Natural killer cell (primary cell): ENCODE data around the gene FSTL4. TPM values are rescaled to one million over a fixed set of nuclear protein-coding genes. Genes with fewer than 3 reads are reported as not detected.

Source experiments
- ATAC-seq, 3 donors: fragments of 150-1000 bp in 2 of 3; fragments of 200-7000 bp in 1 of 3; cut with Tn5 transposase; 1 replicate in 1 of 3; 2 replicates in 2 of 3; pipeline ENCODE4 v1.10.0; 2021; ENCODE audit warnings: mild to moderate bottlenecking in 2 of 3, moderate library complexity in 2 of 3
- DNase-seq, 2 donors: peaks; one replicate each; pipeline versions ENCODE4 v3.0.0 to v3.0.0-alpha.2; 2013 to 2021; ENCODE audit warnings: mixed read lengths in 1 of 2
- H3K27ac ChIP-seq: one replicate; pipeline ENCODE4 v1.5.1; 2013; ENCODE audit warnings: mild to moderate bottlenecking, low read length
- H3K27me3 ChIP-seq: one replicate; pipeline ENCODE4 v1.6.1; 2013; ENCODE audit warnings: low read length; ENCODE audit not compliant: control insufficient read depth, insufficient read depth
- H3K36me3 ChIP-seq: one replicate; pipeline ENCODE4 v1.6.1; 2013; ENCODE audit warnings: low read length; ENCODE audit not compliant: control insufficient read depth, insufficient read depth
- H3K4me1 ChIP-seq: one replicate; pipeline ENCODE4 v1.6.1; 2013; ENCODE audit warnings: low read length; ENCODE audit not compliant: control insufficient read depth, insufficient read depth
- H3K4me3 ChIP-seq: one replicate; pipeline ENCODE4 v1.5.1; 2013; ENCODE audit warnings: low read length
- H3K9me3 ChIP-seq: one replicate; pipeline ENCODE4 v1.6.1; 2013; ENCODE audit warnings: low read length; ENCODE audit not compliant: control insufficient read depth, insufficient read depth
- H3K27ac Mint-ChIP-seq, 2 donors: one replicate each; pipeline ENCODE4 v1.8.0; 2022; ENCODE audit warnings: mild to moderate bottlenecking in 2 of 2, mixed read lengths in 2 of 2, moderate library complexity in 1 of 2
- H3K27me3 Mint-ChIP-seq, 2 donors: one replicate each; pipeline ENCODE4 v1.8.0; 2022; ENCODE audit warnings: low read depth in 2 of 2, mixed read lengths in 2 of 2
- H3K36me3 Mint-ChIP-seq: one replicate; pipeline ENCODE4 v1.8.0; 2022; ENCODE audit warnings: mixed read lengths
- H3K4me1 Mint-ChIP-seq, 2 donors: one replicate each; pipeline ENCODE4 v1.8.0; 2022; ENCODE audit warnings: mixed read lengths in 2 of 2
- H3K4me3 Mint-ChIP-seq: one replicate; pipeline ENCODE4 v1.8.0; 2022; ENCODE audit warnings: mild to moderate bottlenecking, moderate library complexity, mixed read lengths
- H3K9me3 Mint-ChIP-seq, 2 donors: one replicate each; pipeline ENCODE4 v1.8.0; 2022; ENCODE audit warnings: mixed read lengths in 2 of 2
- WGBS: methylation state at CpG from one replicate; pipeline ENCODE4 v1.1.7; 2013; ENCODE audit warnings: missing lambda C conversion rate; ENCODE audit not compliant: insufficient coverage; 5-methylcytosine and 5-hydroxymethylcytosine counted together
- intact Hi-C: fragments of 100-400 bp; cut with micrococcal nuclease; formaldehyde crosslinking; loops from one replicate; pipeline ENCODE4 v1.14.2; 2022
- total RNA-seq, 4 donors: library from RNA; stranded (reverse); fragments of 120-200 nt in 1 of 4; gene quantifications; one replicate each; pipeline versions ENCODE4 v1.2.3 to v1.2.4, GENCODE V29; 2013 to 2022
- TF ChIP-seq, protein P1 (sequence below): fragments of 200-600 bp; IDR thresholded peaks from one replicate; pipeline ENCODE4 v1.8.0; 2022; ENCODE audit warnings: antibody characterized with exemption

Gene FSTL4
- total RNA-seq, 3 donors from 2014 or later (not counting 1 experiment from before 2014, with no cell fraction given): 0.11 to 0.75 (median 0.55) TPM

DNA sequence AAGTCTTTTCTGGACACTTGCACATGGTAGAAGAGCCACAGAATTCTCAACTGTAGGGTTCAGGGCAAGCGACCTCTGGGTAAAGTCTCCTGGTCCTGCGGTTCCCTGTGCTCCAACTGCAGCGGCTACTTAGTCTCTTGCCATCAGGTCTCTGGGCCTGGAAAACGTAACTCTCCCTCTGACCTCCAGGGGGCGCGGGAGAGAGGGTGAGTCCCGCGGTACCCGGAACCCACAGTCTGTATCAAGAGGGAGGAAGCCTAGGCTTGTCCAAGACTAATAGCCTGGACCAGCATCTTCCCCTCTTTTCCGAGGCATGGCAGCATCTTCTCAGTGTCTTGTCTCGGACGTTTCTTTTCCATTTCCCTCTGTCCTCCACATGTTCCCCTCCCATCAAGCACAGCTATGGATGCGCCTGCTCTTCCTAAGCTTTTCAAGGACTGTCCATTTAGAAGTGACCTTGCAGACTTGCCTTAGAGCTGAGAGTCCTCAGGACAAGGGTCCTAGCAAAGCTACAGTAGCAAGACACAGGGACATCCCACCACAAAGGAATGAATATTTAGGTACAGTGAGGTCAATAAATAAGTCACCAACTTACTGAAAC lies 59.3 kb downstream of the FSTL4 start:
- H3K36me3 ChIP-seq: no peaks in the 10 kb centered on the region
- no peaks in the 10 kb centered on the region for H3K4me1 ChIP-seq
- no peak overlapping the region for H3K27ac ChIP-seq
- Mint-ChIP-seq H3K4me3 (no peak overlapping the region), H3K9me3 (no peaks in the 10 kb centered on the region), H3K4me1 (peaks cover 0 to 4% of the 10 kb centered on the region in 2 donors), H3K27ac (no peak overlapping the region), H3K36me3 (no peaks in the 10 kb centered on the region), H3K27me3 (peaks cover 6 to 35% of the 10 kb centered on the region in 2 donors)
- H3K9me3 ChIP-seq: no peaks in the 10 kb centered on the region
- TF ChIP-seq, protein P1, sequence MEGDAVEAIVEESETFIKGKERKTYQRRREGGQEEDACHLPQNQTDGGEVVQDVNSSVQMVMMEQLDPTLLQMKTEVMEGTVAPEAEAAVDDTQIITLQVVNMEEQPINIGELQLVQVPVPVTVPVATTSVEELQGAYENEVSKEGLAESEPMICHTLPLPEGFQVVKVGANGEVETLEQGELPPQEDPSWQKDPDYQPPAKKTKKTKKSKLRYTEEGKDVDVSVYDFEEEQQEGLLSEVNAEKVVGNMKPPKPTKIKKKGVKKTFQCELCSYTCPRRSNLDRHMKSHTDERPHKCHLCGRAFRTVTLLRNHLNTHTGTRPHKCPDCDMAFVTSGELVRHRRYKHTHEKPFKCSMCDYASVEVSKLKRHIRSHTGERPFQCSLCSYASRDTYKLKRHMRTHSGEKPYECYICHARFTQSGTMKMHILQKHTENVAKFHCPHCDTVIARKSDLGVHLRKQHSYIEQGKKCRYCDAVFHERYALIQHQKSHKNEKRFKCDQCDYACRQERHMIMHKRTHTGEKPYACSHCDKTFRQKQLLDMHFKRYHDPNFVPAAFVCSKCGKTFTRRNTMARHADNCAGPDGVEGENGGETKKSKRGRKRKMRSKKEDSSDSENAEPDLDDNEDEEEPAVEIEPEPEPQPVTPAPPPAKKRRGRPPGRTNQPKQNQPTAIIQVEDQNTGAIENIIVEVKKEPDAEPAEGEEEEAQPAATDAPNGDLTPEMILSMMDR: peak; percentile 62
- ATAC-seq: peak; percentile 57 to 72 (median 70)
- peak; percentile 23 to 67 for DNase-seq
- no peaks in the 10 kb centered on the region for H3K27me3 ChIP-seq
- intact Hi-C loops: no loop called here
- WGBS: 36% methylated on average over 13 of the region's 13 CpGs
- H3K4me3 ChIP-seq: no peak overlapping the region

DNA sequence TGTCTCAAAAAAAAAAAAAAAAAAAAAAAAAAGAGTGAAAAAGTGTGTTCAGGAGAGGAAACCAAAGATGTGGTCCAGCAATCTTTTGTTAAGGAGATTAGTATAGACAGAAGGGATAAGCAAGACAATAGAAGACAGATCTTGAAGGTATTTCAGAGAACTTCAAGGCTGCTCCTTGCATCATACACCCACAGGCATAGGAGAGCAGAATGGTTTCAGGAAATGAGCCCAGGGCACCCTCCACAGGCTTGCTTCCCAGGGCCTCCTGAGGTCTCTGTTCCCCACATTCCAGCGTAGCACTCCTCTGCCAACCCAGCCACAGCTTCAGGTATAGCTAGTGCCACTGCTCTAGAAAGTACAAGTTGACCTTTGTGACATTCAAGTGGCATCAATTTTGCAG lies 65.8 kb downstream of the FSTL4 start:
- intact Hi-C loops: no loop called here
- no peak for DNase-seq
- TF ChIP-seq, protein P1: no peak
- 83% methylated on average over 1 of the region's 1 CpG for WGBS
- Mint-ChIP-seq H3K4me1 (no peaks in the 10 kb centered on the region), H3K4me3 (no peak overlapping the region), H3K27ac (no peak overlapping the region), H3K27me3 (peaks cover 22 to 56% of the 10 kb centered on the region in 2 donors), H3K36me3 (no peaks in the 10 kb centered on the region), H3K9me3 (no peaks in the 10 kb centered on the region)
- Histone ChIP-seq H3K4me3 (no peak overlapping the region), H3K36me3 (no peaks in the 10 kb centered on the region), H3K9me3 (no peaks in the 10 kb centered on the region), H3K27ac (no peak overlapping the region), H3K27me3 (peaks cover 6% of the 10 kb centered on the region), H3K4me1 (no peaks in the 10 kb centered on the region)
- ATAC-seq: no peak

DNA sequence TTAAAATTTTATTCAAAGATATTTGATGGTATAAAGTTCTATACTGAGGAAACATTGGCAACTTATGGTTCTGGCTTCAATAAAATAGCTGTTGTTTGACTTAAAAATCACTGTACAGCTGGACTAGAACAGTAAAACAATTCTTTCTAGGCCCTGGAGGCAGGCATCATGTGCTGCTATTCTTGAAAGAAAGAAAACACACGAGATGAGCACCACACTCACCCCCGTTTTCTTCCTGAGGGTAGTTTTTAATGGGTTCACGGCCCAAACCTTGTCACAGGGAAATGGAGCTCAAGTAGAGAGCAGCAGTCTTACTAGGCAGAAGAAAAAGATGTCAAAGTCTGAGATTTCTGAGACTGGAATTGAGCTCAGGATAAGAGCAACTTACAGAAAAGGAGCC lies 68.0 kb downstream of the FSTL4 start:
- Histone ChIP-seq H3K36me3 (no peaks in the 10 kb centered on the region), H3K4me3 (no peak overlapping the region), H3K9me3 (no peaks in the 10 kb centered on the region), H3K27me3 (peaks cover 8% of the 10 kb centered on the region), H3K4me1 (no peaks in the 10 kb centered on the region), H3K27ac (no peak overlapping the region)
- H3K9me3 Mint-ChIP-seq: no peaks in the 10 kb centered on the region
- no peaks in the 10 kb centered on the region for H3K4me1 Mint-ChIP-seq
- no peak overlapping the region for H3K27ac Mint-ChIP-seq
- DNase-seq (no peak), ATAC-seq (no peak)
- TF ChIP-seq, protein P1: no peak
- H3K36me3 Mint-ChIP-seq: no peaks in the 10 kb centered on the region
- intact Hi-C loops: no loop called here
- H3K27me3 Mint-ChIP-seq: peaks cover 26 to 55% of the 10 kb centered on the region in 2 donors
- H3K4me3 Mint-ChIP-seq: no peak overlapping the region
- 83% methylated on average over 3 of the region's 3 CpGs for WGBS

DNA sequence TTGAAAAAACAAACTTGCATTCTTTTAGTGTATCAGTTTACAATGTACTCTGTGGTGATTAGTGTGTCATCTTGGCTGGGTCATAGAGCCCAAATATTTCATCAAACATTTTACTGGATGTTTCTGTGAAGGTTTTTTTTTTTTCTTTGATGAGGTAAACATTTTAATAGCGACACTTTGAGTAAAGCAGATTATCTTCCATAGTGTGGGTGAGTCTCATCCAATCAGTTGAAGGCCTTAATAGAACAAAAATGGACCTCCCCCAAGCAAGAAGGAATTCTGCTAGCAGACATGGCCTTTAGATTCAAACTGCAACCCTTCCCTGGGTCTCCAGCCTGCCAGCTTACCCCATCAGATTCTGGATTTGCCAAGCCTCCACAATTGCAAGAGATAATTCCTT lies 72.5 kb downstream of the FSTL4 start:
- Histone ChIP-seq H3K27ac (no peak overlapping the region), H3K36me3 (no peaks in the 10 kb centered on the region), H3K4me1 (no peaks in the 10 kb centered on the region), H3K27me3 (peaks cover 4% of the 10 kb centered on the region), H3K9me3 (no peaks in the 10 kb centered on the region), H3K4me3 (no peak overlapping the region)
- DNase-seq: no peak
- no peaks in the 10 kb centered on the region for H3K9me3 Mint-ChIP-seq
- intact Hi-C loops: no loop called here
- H3K4me3 Mint-ChIP-seq: no peak overlapping the region
- peaks cover 23 to 64% of the 10 kb centered on the region in 2 donors for H3K27me3 Mint-ChIP-seq
- 80% methylated on average over 1 of the region's 1 CpG for WGBS
- no peak for ATAC-seq
- TF ChIP-seq, protein P1: no peak
- H3K36me3 Mint-ChIP-seq: no peaks in the 10 kb centered on the region
- H3K27ac Mint-ChIP-seq: no peak overlapping the region
- no peaks in the 10 kb centered on the region for H3K4me1 Mint-ChIP-seq
